COLO668 (cell line): ENCODE results near the gene OR11H7.
"Not testable (repeated sequence)": the region's sequence is repeated elsewhere in the genome, so short reads cannot be mapped to it uniquely, and the experiment has no call there.

Experiments
- DNase-seq: peaks from one replicate; lab custom pipeline; 2025; ENCODE audit not compliant: unreplicated experiment; lab: John Stamatoyannopoulos, UW

Gene OR11H7

DNA sequence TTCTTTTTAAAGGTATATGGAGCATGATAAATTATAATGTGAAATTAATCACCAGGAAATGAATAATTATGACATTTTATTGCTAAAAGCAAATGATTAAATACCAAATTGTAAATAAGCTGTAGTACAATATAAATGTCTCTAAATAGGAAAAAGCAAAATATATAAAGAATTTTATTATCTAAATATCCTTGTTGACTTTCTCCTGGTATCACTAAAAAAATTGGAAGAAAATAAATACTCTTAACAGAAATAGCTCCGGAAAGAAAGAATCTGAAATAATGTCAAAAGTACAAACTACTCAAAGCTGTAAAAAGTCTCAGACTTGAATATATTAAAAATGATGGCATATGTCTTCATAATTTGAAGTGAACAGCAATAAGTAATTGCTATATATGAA lies at the start of gene OR11H7:
OR11H7 (plus strand) TSS at position 301 of the 400 bp plus-strand sequence.
- DNase-seq, result no peak

DNA sequence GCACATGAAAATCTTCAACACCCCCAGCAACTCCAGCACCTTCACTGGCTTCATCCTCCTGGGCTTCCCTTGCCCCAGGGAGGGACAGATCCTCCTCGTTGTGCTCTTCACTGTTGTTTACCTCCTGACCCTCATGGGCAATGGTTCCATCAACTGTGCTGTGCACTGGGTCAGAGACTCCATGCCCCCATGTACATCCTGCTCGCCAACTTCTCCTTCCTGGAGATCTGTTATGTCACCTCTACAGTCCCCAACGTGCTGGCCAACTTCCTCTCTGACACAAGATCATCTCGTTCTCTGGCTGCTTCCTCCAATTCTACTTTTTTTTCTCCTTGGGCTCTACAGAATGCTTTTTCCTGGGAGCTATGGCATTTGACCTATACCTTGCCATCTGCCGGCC lies 49.6 kb upstream of the OR11H7 start:
- DNase-seq, result no peak

DNA sequence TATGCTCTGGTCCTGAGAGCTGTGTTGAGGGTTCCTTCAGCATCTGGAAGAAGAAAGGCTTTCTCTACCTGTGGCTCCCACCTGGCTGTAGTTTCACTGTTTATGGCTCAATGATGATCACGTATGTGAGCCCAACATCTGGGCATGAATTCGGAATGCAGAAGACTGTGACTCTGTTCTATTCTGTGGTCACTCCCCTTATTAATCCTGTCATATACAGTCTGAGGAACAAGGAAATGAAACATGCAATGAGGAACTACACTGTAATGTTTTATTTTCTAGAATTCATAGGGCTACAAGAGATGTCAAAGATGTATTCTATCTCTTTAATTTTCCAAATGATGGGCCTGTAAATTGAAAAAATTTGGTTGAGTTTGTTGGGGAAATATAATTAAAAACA lies 48.9 kb upstream of the OR11H7 start:
- no peak for DNase-seq

DNA sequence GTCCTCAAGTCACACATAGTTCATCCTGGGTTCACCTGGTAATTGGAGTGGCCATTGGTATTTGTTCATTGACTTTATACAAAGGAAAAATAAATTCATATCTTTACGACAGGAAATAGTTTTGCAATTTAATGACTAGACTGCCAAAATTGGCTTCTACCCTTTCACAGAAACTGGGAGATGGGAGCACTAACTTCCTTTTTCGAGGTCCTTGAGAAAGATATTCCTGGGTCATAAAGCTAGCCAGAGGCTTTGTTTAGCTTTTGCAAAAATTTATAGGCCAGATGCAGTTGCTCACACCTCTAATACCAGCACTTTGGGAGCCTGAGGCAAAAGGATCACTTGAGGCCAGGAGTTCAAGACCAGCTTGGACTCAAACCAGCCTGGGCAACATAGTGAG lies 48.3 kb upstream of the OR11H7 start:
- DNase-seq, result no peak

DNA sequence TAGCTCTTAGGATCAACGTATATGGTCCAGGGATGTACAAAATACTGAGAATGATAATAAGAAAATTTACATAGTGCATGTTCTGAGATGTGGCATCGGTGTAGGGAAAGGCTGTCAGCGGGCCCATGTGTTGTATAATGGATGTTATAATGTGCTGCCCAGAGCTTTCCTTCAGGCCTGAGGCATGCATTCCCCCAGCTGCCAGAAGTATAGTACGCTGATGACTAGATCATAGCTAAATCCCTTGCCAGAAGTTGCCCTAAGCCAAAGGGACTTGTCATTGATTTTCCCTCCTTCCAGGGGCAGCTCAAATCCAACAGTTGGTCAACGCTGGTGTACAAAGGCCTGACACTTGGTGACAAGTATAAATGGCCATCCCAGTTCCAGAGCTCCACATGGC lies 44.6 kb upstream of the OR11H7 start:
- no peak for DNase-seq

DNA sequence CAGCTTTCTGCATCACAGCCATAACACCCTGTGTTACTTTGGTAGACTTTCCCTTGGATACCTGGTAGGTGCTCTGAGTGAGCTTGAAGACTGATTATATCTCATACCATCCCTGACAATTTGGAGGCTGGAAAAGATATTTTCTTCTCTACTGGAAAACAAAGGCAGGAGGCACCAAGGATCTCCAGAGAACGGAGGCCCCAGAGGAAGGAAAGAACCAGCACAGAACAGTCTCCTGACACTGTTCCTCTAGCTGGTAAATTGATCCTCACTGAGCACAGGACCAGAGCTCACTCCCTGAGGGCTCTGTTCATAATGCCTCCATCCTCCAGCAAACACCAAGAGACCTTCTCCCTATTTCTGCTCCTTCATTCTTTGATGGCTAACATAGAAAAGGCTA lies 38.2 kb upstream of the OR11H7 start, which contains the start of gene OR11G2:
OR11G2 (plus strand) TSS at position 301 of the 400 bp plus-strand sequence. CDS start 6,542 bp downstream, outside the sequence.
- DNase-seq, result no peak

DNA sequence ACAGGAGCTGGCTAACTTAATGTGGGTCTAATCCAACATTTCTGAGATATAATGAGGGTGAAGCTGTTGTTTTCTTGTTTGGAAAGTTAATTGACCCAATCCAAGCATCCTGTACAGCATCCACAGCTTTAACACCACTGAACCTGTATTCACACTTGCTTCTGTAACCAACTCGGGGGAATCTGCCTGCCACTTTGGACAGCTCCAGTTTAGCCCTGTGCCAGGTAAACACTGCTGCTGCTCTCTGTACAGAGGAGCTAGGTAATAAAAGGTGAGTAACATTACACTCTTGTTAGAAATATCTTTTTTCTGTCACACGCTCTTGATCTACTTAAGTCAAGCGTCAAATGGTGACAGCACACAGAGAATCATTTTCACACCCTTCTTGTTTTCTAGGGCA lies 37.4 kb upstream of the OR11H7 start:
- DNase-seq, result no peak

DNA sequence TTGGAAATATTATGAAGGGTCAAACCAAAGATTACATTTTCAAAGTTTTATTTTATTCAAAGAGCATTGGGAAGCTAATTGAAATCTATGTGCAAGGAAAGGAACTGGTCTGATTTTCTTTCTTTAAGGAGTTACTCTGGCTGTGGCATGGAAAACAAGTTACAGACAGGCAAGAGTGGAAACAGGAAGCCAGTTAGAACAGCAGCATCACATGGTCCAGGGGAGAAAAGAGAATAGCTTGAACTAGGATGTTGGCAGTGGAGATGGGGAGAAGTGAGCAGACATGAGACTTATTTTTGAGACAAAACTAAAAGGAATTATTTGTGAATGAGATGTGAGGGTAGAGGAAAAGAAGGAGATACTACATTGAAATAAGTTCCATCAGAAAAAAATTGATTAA lies 34.7 kb upstream of the OR11H7 start:
- no peak for DNase-seq

DNA sequence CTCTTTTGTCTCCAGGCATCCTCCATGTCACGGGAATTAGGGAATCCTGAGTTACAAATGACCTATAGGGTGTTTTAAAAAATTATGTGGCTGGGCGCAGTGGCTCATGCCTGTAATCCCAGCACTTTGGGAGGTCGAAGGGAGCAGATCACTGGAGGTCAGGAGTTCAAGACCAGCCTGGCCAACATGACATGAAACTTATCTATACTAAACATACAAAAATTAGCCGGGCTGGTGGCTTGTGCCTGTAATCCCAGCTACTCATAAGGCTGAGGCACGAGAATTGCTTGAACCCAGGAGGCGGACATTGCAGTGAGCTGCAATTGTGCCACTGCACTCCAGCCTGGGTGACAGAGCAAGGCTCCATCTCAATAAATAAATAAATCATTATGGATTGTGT lies 33.6 kb upstream of the OR11H7 start:
- DNase-seq, result not testable (repeated sequence)

DNA sequence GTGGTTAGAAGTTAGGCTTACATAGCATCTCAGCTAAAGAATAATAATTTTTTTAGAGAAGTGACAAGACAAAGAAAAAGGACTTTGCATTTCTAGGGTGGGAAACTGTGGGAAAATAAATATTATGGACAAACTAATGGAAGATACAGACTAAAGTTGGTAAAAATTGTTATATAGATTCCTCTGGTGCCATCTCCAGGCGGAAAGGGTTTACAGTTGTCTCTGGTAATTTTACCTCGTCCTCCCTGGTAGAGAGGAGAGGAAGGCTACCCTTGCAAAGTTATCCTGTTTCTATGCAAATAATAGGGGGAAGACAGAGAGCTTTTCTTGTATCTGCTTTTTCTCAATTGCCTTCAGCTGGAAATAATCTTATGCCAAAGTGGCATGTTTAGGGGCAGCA lies 32.9 kb upstream of the OR11H7 start:
- no peak for DNase-seq

DNA sequence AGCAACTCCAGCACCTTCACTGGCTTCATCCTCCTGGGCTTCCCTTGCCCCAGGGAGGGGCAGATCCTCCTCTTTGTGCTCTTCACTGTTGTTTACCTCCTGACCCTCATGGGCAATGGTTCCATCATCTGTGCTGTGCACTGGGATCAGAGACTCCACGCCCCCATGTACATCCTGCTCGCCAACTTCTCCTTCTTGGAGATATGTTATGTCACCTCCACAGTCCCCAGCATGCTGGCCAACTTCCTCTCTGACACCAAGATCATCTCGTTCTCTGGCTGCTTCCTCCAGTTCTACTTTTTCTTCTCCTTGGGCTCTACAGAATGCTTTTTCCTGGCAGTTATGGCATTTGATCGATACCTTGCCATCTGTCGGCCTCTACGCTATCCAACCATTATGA lies 31.3 kb upstream of the OR11H7 start:
- no peak for DNase-seq

DNA sequence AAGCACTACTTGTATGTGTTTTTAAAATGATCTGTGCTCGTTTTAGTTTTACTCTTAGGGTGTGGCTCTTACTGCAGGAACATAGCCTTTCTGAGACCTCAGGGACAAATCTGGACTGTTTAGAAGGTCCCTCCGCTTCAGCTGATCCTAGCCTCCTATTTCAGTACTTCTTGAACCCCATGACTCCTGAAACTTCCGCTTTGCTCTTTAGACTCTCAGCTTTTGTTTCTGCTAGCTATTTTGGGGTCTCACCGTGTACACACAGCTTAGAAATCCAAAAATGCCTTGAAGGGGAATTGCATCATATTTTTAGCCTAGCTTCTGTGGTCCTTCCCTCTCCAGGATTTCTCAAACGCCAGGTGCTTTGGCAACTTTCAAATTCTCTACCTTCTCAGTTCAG lies 29.8 kb upstream of the OR11H7 start:
- DNase-seq, result no peak

DNA sequence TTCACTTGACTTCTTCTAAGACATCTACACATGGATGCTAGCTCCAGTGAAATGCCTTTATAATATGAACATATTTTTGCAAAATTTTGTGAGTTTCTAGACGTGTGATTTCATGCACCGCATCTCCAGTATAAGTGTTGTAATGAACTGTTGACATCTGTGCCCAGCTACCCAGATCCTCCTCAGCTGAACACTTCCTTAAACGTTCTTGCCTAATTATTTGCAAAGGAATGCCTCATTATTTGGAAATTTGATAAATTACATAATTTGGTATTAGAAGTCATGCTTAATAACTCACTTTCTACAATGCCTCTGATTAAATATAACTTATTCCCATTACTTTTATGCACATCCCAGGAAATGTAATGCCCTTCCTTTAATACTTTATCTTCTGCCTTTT lies 24.1 kb upstream of the OR11H7 start:
- no peak for DNase-seq

DNA sequence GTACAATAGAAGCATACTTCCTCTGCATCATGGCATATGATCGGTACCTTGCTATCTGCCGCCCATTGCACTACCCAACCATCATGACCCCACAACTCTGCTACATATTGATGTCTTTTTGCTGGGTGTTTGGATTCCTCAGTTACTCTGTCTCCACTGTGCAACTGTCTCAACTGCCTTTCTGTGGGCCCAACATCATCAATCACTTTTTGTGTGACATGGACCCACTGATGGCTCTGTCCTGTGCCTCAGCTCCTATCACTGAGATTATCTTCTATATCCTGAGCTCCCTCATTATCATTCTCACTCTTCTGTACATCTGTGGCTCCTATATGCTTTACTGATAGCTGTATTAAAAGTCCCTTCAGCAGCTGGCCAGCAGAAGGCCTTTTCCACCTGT lies 19.2 kb upstream of the OR11H7 start:
- no peak for DNase-seq

DNA sequence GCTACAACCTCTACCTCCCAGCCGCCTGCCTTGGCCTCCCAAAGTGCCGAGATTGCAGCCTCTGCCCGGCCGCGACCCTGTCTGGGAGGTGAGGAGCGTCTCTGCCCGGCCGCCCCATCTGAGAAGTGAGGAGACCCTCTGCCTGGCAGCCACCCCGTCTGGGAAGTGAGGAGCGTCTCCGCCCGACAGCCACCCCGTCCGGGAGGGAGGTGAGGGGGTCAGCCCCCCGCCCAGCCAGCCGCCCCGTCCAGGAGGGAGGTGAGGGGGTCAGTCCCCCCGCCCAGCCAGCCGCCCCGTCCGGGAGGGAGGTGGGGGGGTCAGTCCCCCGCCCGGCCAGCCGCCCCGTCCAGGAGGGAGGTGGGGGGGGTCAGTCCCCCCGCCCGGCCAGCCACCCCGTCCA lies 16.4 kb upstream of the OR11H7 start:
- DNase-seq, result not testable (repeated sequence)

DNA sequence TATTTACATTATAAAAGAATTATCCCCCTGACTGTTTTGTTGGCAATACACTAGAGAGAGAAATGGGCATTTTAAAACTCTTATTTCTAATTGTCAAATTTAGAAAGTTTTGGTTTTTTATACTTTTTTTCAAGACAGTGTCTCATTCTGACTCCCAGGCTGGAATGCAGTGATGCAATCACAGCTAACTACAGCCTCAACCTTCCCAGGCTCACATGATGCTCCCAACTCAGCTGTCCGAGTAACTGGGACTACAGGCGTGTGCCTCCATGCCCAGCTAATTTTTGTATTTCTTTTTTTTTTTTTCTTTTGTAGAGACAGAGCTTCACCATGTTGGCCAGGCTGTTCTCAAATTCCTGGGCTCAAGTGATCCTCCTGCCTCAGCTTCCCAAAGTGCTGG lies 13.6 kb upstream of the OR11H7 start:
- DNase-seq, result no peak

DNA sequence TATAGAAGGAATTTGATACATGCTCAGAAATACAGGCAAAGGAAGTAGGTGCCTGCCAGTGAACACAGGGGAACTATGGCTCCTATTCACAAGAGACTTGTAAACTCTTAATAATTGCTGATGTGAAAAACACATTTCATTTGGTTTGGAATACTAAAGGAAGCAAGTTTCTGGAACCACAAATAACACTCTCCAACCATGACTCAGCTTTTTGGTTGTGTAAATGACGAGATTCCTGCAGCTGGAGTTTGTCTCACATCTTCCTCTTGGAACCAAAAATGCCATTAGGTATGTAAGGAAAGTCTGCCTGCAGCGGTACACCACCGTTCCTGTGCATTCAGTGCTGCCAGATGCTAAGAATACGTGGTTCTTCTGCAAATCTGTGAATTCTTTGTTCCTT lies 9.7 kb upstream of the OR11H7 start:
- DNase-seq, result no peak

DNA sequence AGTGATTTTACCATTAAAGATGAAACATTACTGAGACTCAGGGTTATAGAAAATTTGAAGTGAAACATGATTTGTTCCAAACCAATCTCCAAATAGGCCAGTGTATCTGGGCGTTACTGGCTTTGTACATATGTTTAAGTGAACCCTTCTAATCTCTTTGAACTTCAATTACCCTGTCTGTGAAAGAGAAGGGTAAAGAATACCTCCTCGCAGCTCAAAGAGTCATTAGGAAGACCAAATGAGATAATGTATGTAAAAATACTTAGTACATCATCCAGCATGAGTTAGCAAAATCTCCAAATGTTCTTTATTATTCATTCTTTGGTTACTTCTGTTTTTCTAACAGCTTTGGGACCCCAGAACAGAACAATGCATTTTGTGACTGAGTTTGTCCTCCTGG lies 5.4 kb upstream of the OR11H7 start, which contains the start of gene OR11H6:
OR11H6 (plus strand) TSS at position 301 of the 400 bp plus-strand sequence; CDS start at position 301, 0 bp downstream.
- DNase-seq, result no peak

DNA sequence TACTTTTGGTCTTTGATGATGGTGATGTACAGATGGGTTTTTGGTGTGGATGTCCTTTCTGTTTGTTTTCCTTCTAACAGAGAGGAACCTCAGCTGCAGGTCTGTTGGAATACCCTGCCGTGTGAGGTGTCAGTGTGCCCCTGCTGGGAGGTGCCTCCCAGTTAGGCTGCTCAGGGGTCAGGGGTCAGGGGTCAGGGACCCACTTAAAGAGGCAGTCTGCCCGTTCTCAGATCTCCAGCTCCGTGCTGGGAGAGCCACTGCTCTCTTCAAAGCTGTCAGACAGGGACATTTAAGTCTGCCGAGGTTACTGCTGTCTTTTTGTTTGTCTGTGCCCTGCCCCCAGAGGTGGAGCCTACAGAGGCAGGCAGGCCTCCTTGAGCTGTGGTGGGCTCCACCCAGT lies 6.6 kb downstream of the OR11H7 start:
- not testable (repeated sequence) for DNase-seq

DNA sequence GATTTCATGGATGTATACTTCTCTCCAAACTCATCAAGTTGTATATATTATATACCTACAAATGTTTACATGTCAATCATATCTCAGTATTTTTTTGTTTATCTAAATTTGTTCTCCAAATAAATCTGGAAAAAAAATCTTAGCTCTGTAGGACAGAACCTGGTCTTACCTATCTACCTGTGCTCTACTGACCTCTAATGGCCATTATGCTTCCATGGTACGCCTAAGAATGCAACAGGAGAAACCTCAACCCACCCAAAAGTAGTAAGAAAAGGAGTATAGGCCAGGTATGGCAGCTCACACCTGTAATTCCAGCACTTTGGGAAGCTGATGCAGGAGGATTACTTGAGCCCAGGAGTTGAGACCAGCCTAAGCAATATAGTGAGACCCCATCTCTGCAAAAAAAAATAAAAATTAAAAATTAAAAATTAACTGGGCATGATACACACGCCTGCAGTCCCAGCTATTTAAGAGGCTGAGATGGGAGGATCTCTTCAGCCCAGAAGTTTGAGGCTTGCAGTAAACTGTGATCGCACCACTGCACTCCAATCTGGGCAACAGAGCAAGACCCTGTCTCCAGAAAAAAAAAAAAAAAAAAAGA lies 19.0 kb downstream of the OR11H7 start:
- no peak for DNase-seq

DNA sequence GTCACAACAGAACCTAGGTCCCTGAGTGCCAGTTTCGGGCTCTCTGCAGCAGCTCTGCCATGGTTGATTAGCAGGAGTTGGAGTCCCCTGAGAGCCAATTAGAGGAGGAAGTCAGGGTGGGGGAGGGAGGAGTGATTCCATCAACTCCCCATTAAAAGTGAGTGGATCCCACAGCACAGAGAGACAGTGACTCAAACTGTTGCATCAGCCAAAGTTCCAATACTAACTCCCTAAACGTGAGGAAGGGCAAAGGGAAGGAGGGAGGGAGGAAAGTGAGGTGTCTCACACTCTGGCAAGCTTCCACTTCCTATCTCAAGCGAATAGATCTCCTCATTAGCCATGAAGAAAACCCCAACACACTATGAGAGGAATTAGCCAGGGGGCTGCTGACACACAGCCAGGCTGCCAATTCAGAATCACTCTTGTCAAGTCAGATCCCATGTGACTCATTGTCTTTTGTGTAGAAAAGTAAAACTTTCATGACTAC lies 33.9 kb downstream of the OR11H7 start:
- DNase-seq, result no peak

DNA sequence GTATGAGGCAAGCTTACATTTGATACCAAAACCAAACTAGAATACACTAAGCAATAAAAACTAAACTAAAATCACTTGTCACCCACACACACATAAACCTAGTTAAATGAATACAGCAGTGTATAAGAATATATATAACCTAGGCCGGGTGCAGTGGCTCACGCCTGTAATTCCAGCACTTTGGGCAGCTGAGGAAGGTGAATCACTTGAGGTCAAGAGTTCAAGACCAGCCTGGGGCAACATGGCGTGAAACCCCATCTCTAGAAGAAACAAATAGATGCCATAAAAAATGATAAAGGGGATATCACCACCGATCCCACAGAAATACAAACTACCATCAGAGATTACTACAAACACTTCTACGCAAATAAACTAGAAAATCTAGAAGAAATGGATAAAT lies 35.6 kb downstream of the OR11H7 start:
- DNase-seq, result not testable (repeated sequence)

DNA sequence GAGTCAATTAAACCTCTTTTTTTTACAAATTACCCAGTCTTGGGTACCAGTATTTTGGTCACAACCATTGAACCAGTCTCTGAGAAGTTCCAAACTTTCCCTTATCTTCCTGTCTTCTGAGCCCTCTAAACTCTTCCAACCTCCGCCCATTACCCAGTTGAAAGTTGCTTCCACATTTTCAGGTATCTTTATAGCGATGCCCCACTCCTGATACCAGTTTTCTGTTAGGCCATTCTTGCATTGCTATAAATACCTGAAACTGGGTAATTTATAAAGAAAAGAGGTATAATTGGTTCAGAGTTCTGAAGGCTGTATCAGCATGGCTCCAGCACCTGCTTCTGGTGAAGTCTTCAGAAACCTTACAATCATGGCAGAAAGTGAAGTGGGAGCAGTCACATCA lies 45.3 kb downstream of the OR11H7 start:
- no peak for DNase-seq
